SK-N-MC (cell line): ENCODE measurements around the gene PRR16.

Experiments
- DNase-seq: peaks from one replicate; pipeline ENCODE4 v3.0.0-alpha.2; 2011; ENCODE audit warnings: low read depth, low spot score
- H3K27ac ChIP-seq: fragments of 200-600 bp; sonication (generic); 2 replicates; pipeline ENCODE4 v1.5.1; 2016; ENCODE audit warnings: mixed run types
- H3K36me3 ChIP-seq: fragments of 200-600 bp; sonication (generic); 2 replicates; pipeline ENCODE4 v1.6.1; 2017; ENCODE audit warnings: antibody characterized with exemption, low read length, mixed read lengths; ENCODE audit not compliant: insufficient read depth
- H3K4me3 ChIP-seq: fragments of 200-600 bp; sonication (generic); 2 replicates; pipeline ENCODE4 v1.5.1; 2016
- H3K9ac ChIP-seq: fragments of 200-600 bp; sonication (generic); 2 replicates; pipeline ENCODE4 v1.8.0; 2017; ENCODE audit warnings: mixed run types, mixed read lengths; ENCODE audit not compliant: insufficient read length
- H3K9me3 ChIP-seq: fragments of 200-600 bp; sonication (generic); 2 replicates; pipeline ENCODE4 v1.6.1; 2017; ENCODE audit warnings: low read depth, mild to moderate bottlenecking, antibody characterized with exemption, low read length, moderate library complexity, mixed read lengths
- EZH2 ChIP-seq: fragments of 200-600 bp; sonication (generic); IDR thresholded peaks from one replicate; pipeline ENCODE4 v1.6.1; 2017; ENCODE audit warnings: antibody characterized with exemption
- FOXP2 ChIP-seq: optimal IDR thresholded peaks from 2 replicates; pipeline ENCODE3; 2011; ENCODE audit warnings: mild to moderate bottlenecking, moderate library complexity; ENCODE audit not compliant: insufficient read depth; ENCODE audit errors: extremely low read length, control extremely low read depth
- POLR2AphosphoS5 ChIP-seq: IDR thresholded peaks from 2 replicates; pipeline ENCODE4 v1.6.1; 2012; ENCODE audit warnings: mild to moderate bottlenecking, low read depth, low read length, borderline replicate concordance

Gene PRR16

DNA sequence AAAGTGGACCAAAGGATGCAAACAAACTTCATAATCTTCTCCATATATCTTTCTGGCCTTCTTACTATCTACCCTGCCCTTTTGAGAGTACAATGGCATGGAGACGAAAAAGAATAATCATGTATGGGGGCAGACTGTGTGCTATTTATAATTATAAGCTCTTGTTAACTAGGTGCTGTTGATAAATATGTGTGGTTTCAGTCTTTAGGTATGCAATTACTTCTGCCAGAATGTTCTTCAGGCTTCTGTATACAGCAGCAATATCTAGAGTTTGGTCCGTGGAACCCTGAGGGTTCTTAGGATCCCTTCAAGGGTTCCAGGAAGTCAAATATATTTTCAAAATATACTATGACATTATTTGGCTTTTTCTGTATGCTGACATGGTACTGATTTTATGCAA, 20.5 kb upstream of the PRR16 start:
- Histone ChIP-seq H3K27ac (no peak overlapping the region), H3K9ac (no peak overlapping the region), H3K36me3 (no peaks in the 10 kb centered on the region), H3K4me3 (no peak overlapping the region), H3K9me3 (no peaks in the 10 kb centered on the region)
- no peak for TF ChIP-seq FOXP2
- TF ChIP-seq EZH2 = no peak
- no peak for TF ChIP-seq POLR2AphosphoS5
- DNase-seq = no peak

- TF ChIP-seq POLR2AphosphoS5 = no peak
- no peak overlapping the region for H3K9ac ChIP-seq
- H3K36me3 ChIP-seq = no peaks in the 10 kb centered on the region
- no peaks in the 10 kb centered on the region for H3K9me3 ChIP-seq
- H3K27ac ChIP-seq = no peak overlapping the region
- no peak overlapping the region for H3K4me3 ChIP-seq
- no peak for DNase-seq
Observed at GRCh38 chr5:120446068-120446492, 18.0 kb upstream of the PRR16 start.

- Histone ChIP-seq H3K9me3 (no peaks in the 10 kb centered on the region), H3K27ac (no peak overlapping the region), H3K9ac (no peak overlapping the region), H3K36me3 (no peaks in the 10 kb centered on the region), H3K4me3 (no peak overlapping the region)
- DNase-seq = no peak
- TF ChIP-seq FOXP2 (no peak), POLR2AphosphoS5 (no peak), EZH2 (no peak)
Observed at GRCh38 chr5:120446901-120447300, 17.2 kb upstream of the PRR16 start.

DNA sequence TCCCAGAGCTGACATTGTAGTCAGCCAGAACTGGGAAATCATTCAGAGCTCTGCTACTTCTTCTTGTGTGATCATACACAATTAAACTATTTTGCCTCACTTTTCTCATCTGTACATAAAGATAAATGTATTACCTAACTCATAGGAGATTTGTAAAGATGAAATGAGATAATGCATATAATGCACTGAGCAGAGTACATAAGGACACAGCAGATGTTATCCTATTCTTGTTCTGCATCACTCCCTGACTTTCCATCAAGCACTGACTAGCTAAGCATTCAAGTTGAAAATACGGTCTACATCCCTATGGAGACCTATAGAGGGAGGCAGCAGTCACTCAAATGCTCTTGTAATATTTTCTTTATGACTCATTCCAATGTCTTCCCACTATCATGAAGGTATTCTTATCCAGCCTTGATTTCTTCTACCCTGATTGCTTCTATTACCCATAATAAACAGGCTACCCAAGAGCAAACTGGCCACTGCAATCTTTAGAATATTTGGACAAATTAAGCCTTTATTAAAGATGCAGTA, 16.3 kb upstream of the PRR16 start:
- no peak overlapping the region for H3K4me3 ChIP-seq
- H3K27ac ChIP-seq = no peak overlapping the region
- no peak for DNase-seq
- H3K9ac ChIP-seq = no peak overlapping the region
- H3K9me3 ChIP-seq = no peaks in the 10 kb centered on the region
- no peaks in the 10 kb centered on the region for H3K36me3 ChIP-seq
- TF ChIP-seq FOXP2 (no peak), POLR2AphosphoS5 (no peak), EZH2 (no peak)

DNA sequence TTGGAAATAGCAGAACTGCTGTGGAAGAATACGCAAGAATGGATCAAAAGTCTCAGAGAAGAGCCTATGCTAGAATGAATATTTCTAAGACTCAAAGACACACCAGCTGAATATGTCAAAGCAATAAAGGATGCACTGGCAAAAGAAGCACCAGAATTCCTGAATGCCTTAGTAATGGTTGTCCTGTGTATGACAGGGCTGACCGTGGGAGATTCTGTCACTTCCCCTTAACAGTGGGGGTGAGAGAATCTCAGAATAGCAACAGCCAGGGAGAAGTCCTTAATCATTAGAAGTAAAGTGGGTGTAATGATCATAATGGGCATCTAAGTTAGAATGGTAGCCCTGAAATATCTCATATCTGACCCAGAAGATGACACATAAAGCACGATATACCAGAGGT, 14.6 kb upstream of the PRR16 start:
- Histone ChIP-seq H3K9ac (no peak overlapping the region), H3K9me3 (no peaks in the 10 kb centered on the region), H3K27ac (no peak overlapping the region), H3K36me3 (no peaks in the 10 kb centered on the region), H3K4me3 (no peak overlapping the region)
- TF ChIP-seq POLR2AphosphoS5 (no peak), FOXP2 (no peak), EZH2 (no peak)
- DNase-seq = no peak

GRCh38 chr5:120450910-120451309, 13.2 kb upstream of the PRR16 start:
- Histone ChIP-seq H3K4me3 (no peak overlapping the region), H3K9ac (no peak overlapping the region), H3K27ac (no peak overlapping the region), H3K36me3 (no peaks in the 10 kb centered on the region), H3K9me3 (no peaks in the 10 kb centered on the region)
- TF ChIP-seq EZH2 (no peak), FOXP2 (no peak), POLR2AphosphoS5 (no peak)
- DNase-seq = no peak

- Histone ChIP-seq H3K9me3 (no peaks in the 10 kb centered on the region), H3K36me3 (no peaks in the 10 kb centered on the region), H3K27ac (no peak overlapping the region), H3K9ac (no peak overlapping the region), H3K4me3 (no peak overlapping the region)
- no peak for TF ChIP-seq POLR2AphosphoS5
- TF ChIP-seq EZH2 = no peak
- no peak for TF ChIP-seq FOXP2
- no peak for DNase-seq
Observed at GRCh38 chr5:120451445-120451844, 12.7 kb upstream of the PRR16 start.

DNA sequence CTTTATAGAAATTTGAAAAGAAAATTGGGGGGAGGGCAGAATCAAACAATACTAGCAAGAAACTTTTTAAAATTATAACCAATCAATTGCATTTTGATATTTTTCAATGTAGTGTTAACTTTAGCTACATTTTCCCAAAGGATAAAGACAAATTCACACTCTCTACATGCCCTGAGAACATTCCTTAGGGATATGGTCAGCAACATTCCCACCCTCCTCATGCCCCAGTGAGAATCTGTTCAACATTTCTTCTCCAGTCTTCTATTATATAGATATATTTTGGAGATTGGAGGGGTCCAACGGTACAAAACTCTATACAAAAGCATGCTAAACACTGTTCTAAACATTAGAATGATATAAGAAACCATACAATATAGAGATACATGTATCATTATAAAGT, 11.6 kb upstream of the PRR16 start:
- H3K9me3 ChIP-seq = no peaks in the 10 kb centered on the region
- no peak overlapping the region for H3K4me3 ChIP-seq
- no peak overlapping the region for H3K9ac ChIP-seq
- H3K36me3 ChIP-seq = no peaks in the 10 kb centered on the region
- H3K27ac ChIP-seq = no peak overlapping the region
- TF ChIP-seq EZH2 (no peak), FOXP2 (no peak)
- DNase-seq = no peak

DNA sequence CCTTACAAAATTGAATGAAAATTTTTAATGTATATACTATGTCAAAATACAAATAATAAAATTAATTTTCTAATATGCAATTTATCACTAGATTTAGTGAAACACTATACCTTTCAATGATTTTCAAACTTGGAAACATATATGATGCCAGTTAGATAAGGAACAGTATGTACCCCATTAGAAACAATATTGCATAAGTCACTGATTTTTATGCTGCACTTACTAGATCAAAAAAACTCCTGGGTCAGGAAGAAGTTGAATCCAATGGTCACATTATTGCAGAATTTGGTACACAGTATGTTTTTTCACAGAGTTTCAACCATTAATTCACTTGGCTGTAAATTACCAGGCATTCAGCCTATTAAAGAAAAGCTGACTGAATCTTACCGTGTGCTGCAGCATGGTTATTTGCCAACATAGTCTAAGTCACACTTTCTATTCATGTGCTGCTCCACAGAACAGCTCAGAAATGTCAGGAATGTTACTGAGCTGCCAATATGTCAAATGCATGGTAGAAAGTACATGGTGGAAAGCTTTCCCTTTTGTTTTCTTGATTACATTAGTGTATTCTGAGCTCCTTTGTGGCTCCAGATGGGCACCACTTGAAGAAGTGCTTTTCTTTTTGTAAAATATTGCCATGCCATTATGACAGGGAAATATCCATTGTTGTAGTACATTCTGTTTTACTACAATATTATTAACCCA, 9.9 kb upstream of the PRR16 start:
- TF ChIP-seq EZH2 (no peak), FOXP2 (no peak), POLR2AphosphoS5 (no peak)
- DNase-seq = no peak
- H3K9ac ChIP-seq = no peak overlapping the region
- no peak overlapping the region for H3K4me3 ChIP-seq
- H3K36me3 ChIP-seq = no peaks in the 10 kb centered on the region
- H3K27ac ChIP-seq = no peak overlapping the region
- H3K9me3 ChIP-seq = no peaks in the 10 kb centered on the region
